Activated CD8-positive, alpha-beta T cell treated with anti-CD3 and anti-CD28 coated beads for 36 hours (primary cell): ENCODE measurements around the gene KIF24. TPM values are rescaled to one million over a fixed set of nuclear protein-coding genes. Genes with fewer than 3 reads are reported as not detected.
A peak's percentile ranks its signal among the peaks of the same experiment; 100 is the strongest.

Experiments
- ATAC-seq: fragments of 200-7000 bp; cut with Tn5 transposase; one replicate; pipeline ENCODE4 v1.10.0; 2021; ENCODE audit warnings: mild to moderate bottlenecking, moderate library complexity
- CTCF ChIA-PET: fragments of 350-600 bp; sonication (Branson Sonifier 250); formaldehyde crosslinking; loops from one replicate; lab custom pipeline; 2021; ENCODE audit warnings: antibody characterized with exemption; lab: Charles Lee
- POLR2A ChIA-PET: fragments of 350-600 bp; sonication (Branson Sonifier 250); formaldehyde crosslinking; loops from one replicate; lab custom pipeline; 2021; ENCODE audit warnings: antibody characterized with exemption; lab: Charles Lee
- DNase-seq: peaks from one replicate; pipeline ENCODE4 v3.0.0-alpha.2; 2020
- H3K27ac Mint-ChIP-seq: one replicate; pipeline ENCODE4 v1.8.0; 2021; ENCODE audit warnings: mild to moderate bottlenecking, mixed read lengths
- H3K27me3 Mint-ChIP-seq: one replicate; pipeline ENCODE4 v1.8.0; 2021; ENCODE audit warnings: mixed read lengths
- H3K36me3 Mint-ChIP-seq: one replicate; pipeline ENCODE4 v1.8.0; 2021; ENCODE audit warnings: low read depth, mixed read lengths
- H3K4me1 Mint-ChIP-seq: one replicate; pipeline ENCODE4 v1.8.0; 2021; ENCODE audit warnings: low read depth, mixed read lengths
- H3K4me3 Mint-ChIP-seq: one replicate; pipeline ENCODE4 v1.8.0; 2021; ENCODE audit warnings: mild to moderate bottlenecking, moderate library complexity, mixed read lengths
- H3K9me3 Mint-ChIP-seq: one replicate; pipeline ENCODE4 v1.8.0; 2021; ENCODE audit warnings: mixed read lengths
- intact Hi-C: fragments of 100-400 bp; cut with micrococcal nuclease; formaldehyde crosslinking; loops from one replicate; pipeline ENCODE4 v1.10.0; 2022
- total RNA-seq, 2 experiments: library from RNA; stranded (reverse); gene quantifications; one replicate each; pipeline ENCODE4 v1.2.3, GENCODE V29; 2021
- TF ChIP-seq, protein P1 (sequence below): fragments of 200-600 bp; IDR thresholded peaks from one replicate; pipeline ENCODE4 v1.8.0; 2022; ENCODE audit warnings: antibody characterized with exemption, mild to moderate bottlenecking

KIF24 gene
- total RNA-seq, 2 experiments from 2014 or later: 5.8 to 5.9 TPM

DNA sequence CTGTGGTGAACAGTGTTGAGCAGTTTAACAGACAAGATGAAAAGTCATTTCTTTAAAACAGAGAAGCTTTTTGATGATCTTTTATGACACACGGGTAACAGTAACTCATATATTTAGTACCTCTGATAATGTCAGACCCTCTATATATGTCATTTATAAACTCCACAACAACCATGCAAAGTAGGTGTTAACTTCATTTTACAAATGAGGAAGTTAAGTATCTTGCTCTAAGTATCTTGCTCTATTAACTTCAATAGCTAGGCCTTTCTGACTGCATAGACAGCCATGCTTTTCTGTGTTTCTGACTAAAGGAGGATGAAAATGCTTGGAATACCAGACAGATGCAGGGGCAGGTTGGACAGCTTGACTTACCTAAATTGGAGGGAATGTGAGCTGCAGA is 2.1 kb upstream of the KIF24 start:
- no peaks in the 10 kb centered on the region for H3K9me3 Mint-ChIP-seq
- intact Hi-C loops: no loop called here
- no peak overlapping the region for H3K27ac Mint-ChIP-seq
- H3K4me1 Mint-ChIP-seq: peaks cover 32% of the 10 kb centered on the region
- DNase-seq (no peak), ATAC-seq (no peak)
- ChIA-PET CTCF (interaction anchor here (6.5 kb wide), 1 partner anchor 45 kb away, joined by 117 read pairs; the partner anchor contains the start of gene MYORG), POLR2A (interaction anchor here (0.7 to 3.4 kb wide), 3 partner anchors 45 to 137 kb away, joined by 4 to 14 read pairs (median 10); partner anchors contain the start of gene MYORG)
- H3K27me3 Mint-ChIP-seq: no peaks in the 10 kb centered on the region
- H3K4me3 Mint-ChIP-seq: no peak overlapping the region
- TF ChIP-seq, protein P1, sequence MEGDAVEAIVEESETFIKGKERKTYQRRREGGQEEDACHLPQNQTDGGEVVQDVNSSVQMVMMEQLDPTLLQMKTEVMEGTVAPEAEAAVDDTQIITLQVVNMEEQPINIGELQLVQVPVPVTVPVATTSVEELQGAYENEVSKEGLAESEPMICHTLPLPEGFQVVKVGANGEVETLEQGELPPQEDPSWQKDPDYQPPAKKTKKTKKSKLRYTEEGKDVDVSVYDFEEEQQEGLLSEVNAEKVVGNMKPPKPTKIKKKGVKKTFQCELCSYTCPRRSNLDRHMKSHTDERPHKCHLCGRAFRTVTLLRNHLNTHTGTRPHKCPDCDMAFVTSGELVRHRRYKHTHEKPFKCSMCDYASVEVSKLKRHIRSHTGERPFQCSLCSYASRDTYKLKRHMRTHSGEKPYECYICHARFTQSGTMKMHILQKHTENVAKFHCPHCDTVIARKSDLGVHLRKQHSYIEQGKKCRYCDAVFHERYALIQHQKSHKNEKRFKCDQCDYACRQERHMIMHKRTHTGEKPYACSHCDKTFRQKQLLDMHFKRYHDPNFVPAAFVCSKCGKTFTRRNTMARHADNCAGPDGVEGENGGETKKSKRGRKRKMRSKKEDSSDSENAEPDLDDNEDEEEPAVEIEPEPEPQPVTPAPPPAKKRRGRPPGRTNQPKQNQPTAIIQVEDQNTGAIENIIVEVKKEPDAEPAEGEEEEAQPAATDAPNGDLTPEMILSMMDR: no peak
- H3K36me3 Mint-ChIP-seq: no peaks in the 10 kb centered on the region

DNA sequence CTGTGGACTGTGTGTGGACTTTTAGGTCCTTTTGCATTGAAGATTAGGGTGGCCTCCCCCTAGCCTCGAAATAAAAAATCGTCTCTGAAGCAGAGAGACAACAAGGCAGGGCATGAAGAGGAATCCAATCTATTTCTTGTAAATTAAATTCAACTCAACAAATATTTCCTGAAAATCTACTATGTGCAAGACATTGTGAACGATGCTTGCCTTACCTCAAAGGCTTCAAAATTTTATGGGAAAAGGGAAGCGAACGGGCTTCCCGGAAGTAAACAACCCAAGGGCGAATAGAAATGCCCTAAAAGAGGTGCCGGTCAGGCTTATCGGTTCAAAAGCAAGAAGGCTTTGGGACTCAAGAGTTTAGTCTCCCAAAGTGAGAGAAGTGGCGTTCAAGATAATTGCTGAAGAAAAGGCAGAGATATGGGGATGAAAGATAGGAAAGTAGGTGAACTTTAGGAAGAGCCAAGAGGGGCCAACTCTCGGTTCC is 525 bp downstream of the KIF24 start:
- POLR2A ChIA-PET: interaction anchor here (1.4 kb wide), 2 partner anchors 48 to 51 kb away, joined by 4 to 9 read pairs; partner anchors contain the start of gene MYORG
- Mint-ChIP-seq H3K4me3 (peak overlapping the region; percentile 95), H3K27ac (peak overlapping the region; percentile 98), H3K9me3 (no peaks in the 10 kb centered on the region), H3K27me3 (no peaks in the 10 kb centered on the region), H3K36me3 (no peaks in the 10 kb centered on the region), H3K4me1 (peaks cover 21% of the 10 kb centered on the region)
- TF ChIP-seq, protein P1: no peak
- ATAC-seq (no peak), DNase-seq (no peak)
- CTCF ChIA-PET: interaction anchor here (0.8 to 1.5 kb wide), 4 partner anchors 50 to 275 kb away, joined by 3 to 6 read pairs (median 4); no protein-coding TSS in a partner anchor
- intact Hi-C loops: loop anchor here (1.0 kb wide), 1 partner anchor 51 kb away; no protein-coding TSS in a partner anchor

GRCh38 chr9:34326690-34327089 is 2.4 kb downstream of the KIF24 start:
- DNase-seq: no peak
- ChIA-PET CTCF (interaction anchor here (1.0 kb wide), 1 partner anchor 548 kb away, joined by 3 read pairs; no protein-coding TSS in a partner anchor), POLR2A (no interaction called here)
- TF ChIP-seq, protein P1: no peak
- Mint-ChIP-seq H3K9me3 (no peaks in the 10 kb centered on the region), H3K4me1 (peaks cover 12% of the 10 kb centered on the region), H3K4me3 (no peak overlapping the region), H3K36me3 (no peaks in the 10 kb centered on the region), H3K27ac (no peak overlapping the region), H3K27me3 (no peaks in the 10 kb centered on the region)
- no peak for ATAC-seq
- intact Hi-C loops: no loop called here

GRCh38 chr9:34322899-34323591 is 6.0 kb downstream of the KIF24 start:
- ChIA-PET CTCF (no interaction called here), POLR2A (no interaction called here)
- intact Hi-C loops: no loop called here
- H3K27me3 Mint-ChIP-seq: no peaks in the 10 kb centered on the region
- TF ChIP-seq, protein P1: no peak
- no peaks in the 10 kb centered on the region for H3K36me3 Mint-ChIP-seq
- no peak overlapping the region for H3K27ac Mint-ChIP-seq
- peaks cover 5% of the 10 kb centered on the region for H3K4me1 Mint-ChIP-seq
- H3K9me3 Mint-ChIP-seq: no peaks in the 10 kb centered on the region
- no peak for ATAC-seq
- DNase-seq: no peak
- H3K4me3 Mint-ChIP-seq: no peak overlapping the region

GRCh38 chr9:34321451-34321850 is 7.6 kb downstream of the KIF24 start:
- Mint-ChIP-seq H3K27me3 (no peaks in the 10 kb centered on the region), H3K27ac (no peak overlapping the region), H3K4me3 (no peak overlapping the region), H3K4me1 (peaks cover under 1% of the 10 kb centered on the region), H3K36me3 (no peaks in the 10 kb centered on the region), H3K9me3 (no peaks in the 10 kb centered on the region)
- TF ChIP-seq, protein P1: no peak
- ChIA-PET CTCF (no interaction called here), POLR2A (no interaction called here)
- DNase-seq (no peak), ATAC-seq (no peak)
- intact Hi-C loops: no loop called here
